ES-I3 (cell line): ENCODE results near the gene CCDC197.

Experiments used
- H3K36me3 ChIP-seq: 2 replicates; pipeline ENCODE4 v1.6.1; 2013; ENCODE audit warnings: mild to moderate bottlenecking, low read length, control low read depth, moderate library complexity; ENCODE audit not compliant: insufficient read depth
- H3K4me1 ChIP-seq: 2 replicates; pipeline ENCODE4 v1.6.1; 2013; ENCODE audit warnings: mild to moderate bottlenecking, control low read depth, low read length; ENCODE audit not compliant: insufficient read depth
- H3K9ac ChIP-seq: 2 replicates; pipeline ENCODE4 v1.6.1; 2013; ENCODE audit warnings: low read depth, mild to moderate bottlenecking, low read length, moderate library complexity
- H3K9me3 ChIP-seq: 2 replicates; pipeline ENCODE4 v1.6.1; 2013; ENCODE audit warnings: mild to moderate bottlenecking, low read length, moderate library complexity; ENCODE audit not compliant: control insufficient read depth, insufficient read depth

The CCDC197 gene

GRCh38 chr14:93957751-93958566, 39.1 kb upstream of the CCDC197 start:
- H3K4me1 ChIP-seq, result peaks cover 43% of the 10 kb centered on the region

GRCh38 chr14:93958567-93959238, 38.4 kb upstream of the CCDC197 start:
- H3K4me1 ChIP-seq, result peaks cover 42% of the 10 kb centered on the region
- H3K36me3 ChIP-seq, result no peaks in the 10 kb centered on the region
- H3K9me3 ChIP-seq, result no peaks in the 10 kb centered on the region
- no peak overlapping the region for H3K9ac ChIP-seq

More at GRCh38 chr14:93957751-93958566, 39.1 kb upstream of the CCDC197 start:
- H3K9me3 ChIP-seq, result no peaks in the 10 kb centered on the region
- no peak overlapping the region for H3K9ac ChIP-seq
- no peaks in the 10 kb centered on the region for H3K36me3 ChIP-seq

GRCh38 chr14:93959239-93960107, 37.6 kb upstream of the CCDC197 start:
- H3K9me3 ChIP-seq, result no peaks in the 10 kb centered on the region
- H3K9ac ChIP-seq, result no peak overlapping the region
- H3K36me3 ChIP-seq, result no peaks in the 10 kb centered on the region
- H3K4me1 ChIP-seq, result peaks cover 39% of the 10 kb centered on the region

GRCh38 chr14:93960108-93960475, 37.0 kb upstream of the CCDC197 start:
- H3K9ac ChIP-seq, result no peak overlapping the region
- H3K36me3 ChIP-seq, result no peaks in the 10 kb centered on the region
- H3K4me1 ChIP-seq, result peaks cover 39% of the 10 kb centered on the region
- no peaks in the 10 kb centered on the region for H3K9me3 ChIP-seq

- H3K36me3 ChIP-seq, result no peaks in the 10 kb centered on the region
- H3K9ac ChIP-seq, result no peak overlapping the region
- H3K4me1 ChIP-seq, result peaks cover 33% of the 10 kb centered on the region
- no peaks in the 10 kb centered on the region for H3K9me3 ChIP-seq
These were observed 36.2 kb upstream of the CCDC197 start for GRCh38 chr14:93960774-93961438.

GRCh38 chr14:93961620-93962019, 35.5 kb upstream of the CCDC197 start:
- no peak overlapping the region for H3K9ac ChIP-seq
- H3K36me3 ChIP-seq, result no peaks in the 10 kb centered on the region
- H3K4me1 ChIP-seq, result peaks cover 32% of the 10 kb centered on the region
- H3K9me3 ChIP-seq, result no peaks in the 10 kb centered on the region

- Histone ChIP-seq H3K36me3 (no peaks in the 10 kb centered on the region), H3K9me3 (no peaks in the 10 kb centered on the region), H3K9ac (no peak overlapping the region), H3K4me1 (peaks cover 30% of the 10 kb centered on the region)
These were observed 34.1 kb upstream of the CCDC197 start for GRCh38 chr14:93962701-93963601.

- Histone ChIP-seq H3K9me3 (no peaks in the 10 kb centered on the region), H3K9ac (no peak overlapping the region), H3K4me1 (peaks cover 25% of the 10 kb centered on the region), H3K36me3 (no peaks in the 10 kb centered on the region)
These were observed 33.4 kb upstream of the CCDC197 start for GRCh38 chr14:93963692-93964091.

- H3K9ac ChIP-seq, result no peak overlapping the region
- no peaks in the 10 kb centered on the region for H3K36me3 ChIP-seq
- peaks cover 19% of the 10 kb centered on the region for H3K4me1 ChIP-seq
- H3K9me3 ChIP-seq, result no peaks in the 10 kb centered on the region
These were observed 32.8 kb upstream of the CCDC197 start for GRCh38 chr14:93964281-93964680.

- Histone ChIP-seq H3K4me1 (peaks cover 14% of the 10 kb centered on the region), H3K9me3 (no peaks in the 10 kb centered on the region), H3K9ac (no peak overlapping the region), H3K36me3 (no peaks in the 10 kb centered on the region)
These were observed 32.2 kb upstream of the CCDC197 start for GRCh38 chr14:93964820-93965286.

- Histone ChIP-seq H3K9me3 (no peaks in the 10 kb centered on the region), H3K9ac (no peak overlapping the region), H3K36me3 (no peaks in the 10 kb centered on the region), H3K4me1 (peaks cover 9% of the 10 kb centered on the region)
These were observed 31.7 kb upstream of the CCDC197 start for GRCh38 chr14:93965287-93965821.

GRCh38 chr14:93965946-93966474, 31.1 kb upstream of the CCDC197 start:
- Histone ChIP-seq H3K36me3 (no peaks in the 10 kb centered on the region), H3K9me3 (no peaks in the 10 kb centered on the region), H3K9ac (no peak overlapping the region), H3K4me1 (peaks cover 8% of the 10 kb centered on the region; the same call in 1 of the 2 replicates)
